Urothelium cell line (cell line): Measurements from ENCODE around the gene HOXA7.
A peak's percentile ranks its signal among the peaks of the same experiment; 100 is the strongest.

Source experiments
- DNase-seq: peaks from one replicate; pipeline ENCODE4 v3.0.0; 2011; ENCODE audit warnings: low spot score, mixed read lengths
- FAIRE-seq: peaks from 2 replicates; lab custom pipeline; 2011; peaks lifted over from hg19 to GRCh38; lab: Jason Lieb, UNC

The HOXA7 gene

GRCh38 chr7:27111042-27111750, 45.3 kb downstream of the HOXA7 start:
- FAIRE-seq (peak; percentile 13), DNase-seq (peak; percentile 33)

GRCh38 chr7:27110186-27111031, 46.1 kb downstream of the HOXA7 start:
- peak; percentile 93 for FAIRE-seq
- DNase-seq = peak; percentile 93

DNA sequence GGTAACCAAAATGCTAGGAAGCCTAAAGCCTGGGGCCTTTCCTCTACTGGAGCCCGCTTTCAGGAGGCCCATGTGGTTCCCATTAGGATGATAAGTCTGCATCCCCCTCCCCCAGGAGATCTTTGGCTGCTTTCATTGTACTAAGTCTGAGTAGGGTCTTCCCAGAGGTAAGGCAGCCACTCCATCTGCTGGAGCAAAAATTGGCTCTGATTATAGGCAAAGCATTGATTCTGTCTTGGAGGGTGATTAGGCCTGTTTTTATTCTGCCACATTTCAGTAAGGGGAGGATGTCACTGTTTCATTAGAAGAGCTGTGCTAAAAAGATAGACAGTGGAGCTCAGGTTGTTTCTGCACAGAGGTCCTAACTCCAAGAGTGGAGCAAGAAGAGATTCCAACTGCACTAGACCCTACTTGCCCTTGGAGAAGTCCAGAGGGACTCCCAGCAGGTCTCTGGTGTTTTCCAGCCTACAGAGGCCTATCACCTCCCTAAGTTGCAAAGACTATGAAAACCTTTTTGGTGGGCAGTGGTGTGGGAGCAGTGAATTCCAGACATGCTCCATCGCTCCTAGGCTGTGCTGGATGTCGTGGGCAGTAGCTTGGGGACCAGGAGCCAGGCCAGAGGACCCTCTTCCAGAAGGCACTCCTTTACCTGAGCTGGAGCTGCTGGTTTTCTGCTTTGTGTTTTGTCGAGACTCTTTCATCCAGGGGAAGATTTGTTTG, 46.8 kb downstream of the HOXA7 start:
- no peak for FAIRE-seq

DNA sequence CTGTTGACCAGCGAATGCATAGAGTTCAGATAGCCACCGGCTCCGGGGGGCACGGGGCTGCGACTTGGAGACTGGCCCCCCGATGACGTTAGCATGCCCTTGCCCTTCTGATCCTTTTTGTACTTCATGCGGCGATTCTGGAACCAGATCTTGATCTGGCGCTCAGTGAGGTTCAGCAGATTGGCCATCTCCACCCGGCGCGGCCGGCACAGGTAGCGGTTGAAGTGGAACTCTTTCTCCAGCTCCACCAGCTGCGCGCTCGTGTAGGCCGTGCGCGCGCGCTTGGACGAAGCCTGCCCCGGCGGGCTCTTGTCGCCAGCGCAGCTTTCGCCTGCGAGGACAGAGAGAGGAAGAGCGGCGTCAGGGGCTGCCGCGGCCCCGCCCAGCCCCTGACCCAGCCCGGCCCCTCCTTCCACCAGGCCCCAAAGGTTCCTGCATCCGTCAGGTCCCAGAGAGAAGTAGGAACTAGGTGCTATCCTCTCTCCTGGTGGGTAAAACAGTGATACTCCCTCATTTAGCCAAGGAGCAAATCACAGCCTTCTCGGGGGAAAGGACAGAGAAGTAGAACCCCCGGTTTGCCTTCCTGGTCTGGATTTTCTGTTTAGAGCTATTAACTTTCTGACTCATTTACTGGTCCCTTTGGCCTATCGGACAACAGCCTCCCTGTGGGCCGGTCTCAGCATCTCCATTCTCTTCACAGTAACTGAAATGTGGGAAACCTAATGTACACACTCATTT, 47.9 kb downstream of the HOXA7 start:
- no peak for FAIRE-seq
- no peak for DNase-seq

More for the DNA sequence above, 46.8 kb downstream of the HOXA7 start:
- no peak for DNase-seq

GRCh38 chr7:27107391-27108381, 48.8 kb downstream of the HOXA7 start:
- no peak for DNase-seq
- FAIRE-seq = no peak

DNA sequence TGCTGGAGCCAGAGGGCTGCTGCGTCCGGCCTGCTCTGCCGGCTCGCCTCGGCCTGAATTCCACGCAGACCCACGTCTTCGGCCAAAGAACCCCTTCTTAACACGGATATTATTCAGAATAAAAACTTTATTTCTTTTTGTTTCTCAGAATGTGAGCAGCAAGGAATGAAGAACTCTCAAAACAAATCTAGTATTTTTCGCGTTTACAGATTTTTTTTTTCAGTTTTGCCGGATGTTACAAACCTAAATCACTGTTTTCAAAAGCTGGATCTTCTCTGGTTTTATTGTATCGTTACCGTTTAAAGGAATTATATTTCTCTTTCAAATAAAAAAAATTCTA, 49.6 kb downstream of the HOXA7 start:
- FAIRE-seq (no peak), DNase-seq (no peak)

GRCh38 chr7:27106181-27106900, 50.1 kb downstream of the HOXA7 start:
- no peak for FAIRE-seq
- no peak for DNase-seq

- no peak for FAIRE-seq
Measured at GRCh38 chr7:27105301-27106031, 51.0 kb downstream of the HOXA7 start.

GRCh38 chr7:27104341-27105058, 52.0 kb downstream of the HOXA7 start:
- DNase-seq = no peak
- FAIRE-seq = no peak

More at GRCh38 chr7:27105301-27106031, 51.0 kb downstream of the HOXA7 start:
- DNase-seq = no peak
